ENCODE measurements around the gene PHOX2A.

Gene PHOX2A

DNA sequence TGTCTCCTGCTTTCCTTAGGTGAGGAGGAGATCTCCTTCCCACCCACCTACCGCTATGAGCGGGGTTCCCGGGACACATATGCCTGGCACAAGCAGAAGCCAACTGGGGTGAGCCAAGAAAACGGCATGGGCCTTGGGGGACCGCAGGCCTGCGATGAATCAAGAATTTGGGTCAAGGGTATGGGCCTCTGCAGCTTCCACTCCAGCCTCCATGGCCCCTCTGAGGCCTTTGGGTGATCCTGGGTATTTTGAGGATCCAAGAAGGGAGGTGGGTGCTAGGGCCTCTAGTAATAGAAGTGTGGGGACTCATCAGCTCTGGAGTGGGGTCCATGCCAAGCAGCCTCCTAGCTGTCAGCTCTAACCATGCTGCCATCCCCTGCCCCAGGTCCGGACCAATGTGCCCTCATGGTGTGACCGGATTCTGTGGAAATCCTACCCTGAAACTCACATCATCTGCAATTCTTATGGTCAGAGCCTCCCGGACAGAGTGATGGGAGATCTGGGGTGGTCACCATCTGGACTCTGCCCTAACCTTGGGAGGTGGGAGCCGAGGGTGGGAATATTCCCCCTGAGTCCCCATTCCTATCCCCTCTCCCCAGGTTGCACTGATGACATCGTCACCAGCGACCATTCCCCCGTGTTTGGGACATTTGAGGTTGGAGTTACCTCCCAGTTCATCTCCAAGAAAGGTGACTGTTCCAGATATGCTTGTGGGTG, 10.8 kb downstream of the PHOX2A start:
- DNase-seq = no peak

DNA sequence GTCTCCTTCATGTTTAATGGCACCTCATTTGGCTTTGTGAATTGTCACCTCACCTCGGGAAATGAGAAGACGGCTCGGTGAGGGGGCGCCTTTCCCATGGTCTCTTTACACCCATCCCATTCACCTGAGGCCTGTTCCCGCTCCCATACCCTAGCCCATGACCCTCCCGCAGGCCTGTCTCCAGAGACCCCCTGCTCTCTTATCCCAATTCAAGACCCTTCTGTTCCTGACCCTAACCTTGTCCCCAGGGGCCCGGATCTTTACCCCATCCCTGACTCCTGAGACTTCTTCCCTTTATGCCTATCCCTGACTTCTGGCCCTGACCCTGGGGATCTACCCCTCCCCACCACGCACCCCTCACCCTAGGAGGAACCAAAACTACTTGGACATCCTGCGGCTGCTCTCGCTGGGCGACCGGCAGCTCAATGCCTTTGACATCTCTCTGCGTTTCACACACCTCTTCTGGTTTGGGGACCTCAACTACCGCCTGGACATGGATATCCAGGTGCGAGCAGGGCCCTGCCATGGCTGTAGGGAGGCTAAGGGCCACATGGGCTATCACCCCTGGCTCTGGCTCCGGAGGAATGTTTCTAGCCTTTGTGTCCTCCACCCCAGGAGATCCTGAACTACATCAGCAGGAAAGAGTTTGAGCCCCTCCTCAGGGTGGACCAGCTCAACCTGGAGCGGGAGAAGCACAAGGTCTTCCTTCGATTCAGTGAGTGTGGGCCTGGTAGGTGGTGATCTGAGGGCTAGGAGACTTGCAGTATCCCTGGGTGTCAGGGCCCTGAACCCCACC, 11.5 kb downstream of the PHOX2A start:
- no peak for DNase-seq

DNA sequence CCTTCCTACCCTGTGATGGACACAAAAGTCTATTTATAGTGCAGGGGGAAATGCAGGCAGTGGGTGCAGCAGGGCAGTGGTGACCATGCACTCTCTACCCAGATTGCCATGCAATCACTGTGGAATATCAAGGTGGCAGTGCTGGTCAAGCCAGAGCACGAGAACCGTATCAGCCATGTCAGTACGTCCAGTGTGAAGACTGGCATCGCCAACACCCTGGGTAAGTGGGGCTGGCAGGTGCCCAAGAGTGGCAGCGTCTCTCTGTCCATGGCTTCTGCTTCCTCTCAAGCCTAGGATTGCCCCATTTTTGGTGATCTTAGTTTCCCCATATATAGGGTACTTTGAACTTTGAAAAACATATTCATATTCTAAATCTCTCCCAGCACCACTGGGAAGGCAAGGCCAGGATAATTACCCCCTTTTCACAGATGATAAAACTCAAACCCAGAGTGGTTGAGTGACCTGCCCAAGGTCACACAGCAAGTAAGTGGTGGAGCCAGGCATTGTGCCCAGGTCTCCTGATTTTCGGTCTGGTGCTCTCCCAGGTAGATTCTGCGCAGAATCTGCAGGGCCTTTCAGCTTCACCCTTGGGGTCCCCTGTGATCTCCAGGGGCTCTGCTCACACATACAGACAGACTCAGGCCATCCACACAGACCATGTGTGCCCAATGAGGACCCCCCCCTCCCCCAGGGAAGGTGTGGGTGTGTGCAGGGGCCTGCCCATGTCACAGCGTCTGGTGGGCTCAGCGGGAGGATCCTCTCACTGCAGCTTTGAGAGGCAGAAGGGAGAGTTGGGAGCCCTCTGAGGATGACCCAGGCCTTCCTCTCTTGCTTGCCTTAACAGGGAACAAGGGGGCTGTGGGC, 12.3 kb downstream of the PHOX2A start:
- no peak for DNase-seq

DNA sequence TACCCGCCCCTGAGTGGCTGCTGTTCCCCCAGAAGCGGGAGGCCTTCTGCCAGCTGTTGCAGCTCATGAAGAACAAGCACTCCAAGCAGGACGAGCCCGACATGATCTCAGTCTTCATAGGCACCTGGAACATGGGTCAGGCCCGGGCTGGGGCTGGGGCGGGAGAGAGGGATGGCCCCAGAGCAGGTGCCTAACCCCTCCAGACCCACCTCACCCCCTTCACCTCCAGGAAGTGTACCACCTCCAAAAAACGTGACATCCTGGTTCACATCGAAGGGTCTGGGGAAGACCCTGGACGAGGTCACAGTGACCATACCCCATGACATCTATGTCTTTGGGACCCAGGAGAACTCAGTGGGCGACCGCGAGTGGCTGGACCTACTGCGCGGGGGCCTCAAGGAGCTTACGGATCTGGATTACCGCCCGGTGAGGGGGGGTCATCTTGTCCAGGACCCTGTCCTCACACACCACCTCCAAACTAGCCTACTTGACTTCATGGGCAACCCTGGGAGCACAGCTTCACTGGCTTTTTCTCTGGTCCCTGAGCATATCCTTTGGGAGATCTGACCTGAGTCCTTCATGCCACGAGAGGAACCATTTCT, 13.1 kb downstream of the PHOX2A start:
- DNase-seq = no peak

DNA sequence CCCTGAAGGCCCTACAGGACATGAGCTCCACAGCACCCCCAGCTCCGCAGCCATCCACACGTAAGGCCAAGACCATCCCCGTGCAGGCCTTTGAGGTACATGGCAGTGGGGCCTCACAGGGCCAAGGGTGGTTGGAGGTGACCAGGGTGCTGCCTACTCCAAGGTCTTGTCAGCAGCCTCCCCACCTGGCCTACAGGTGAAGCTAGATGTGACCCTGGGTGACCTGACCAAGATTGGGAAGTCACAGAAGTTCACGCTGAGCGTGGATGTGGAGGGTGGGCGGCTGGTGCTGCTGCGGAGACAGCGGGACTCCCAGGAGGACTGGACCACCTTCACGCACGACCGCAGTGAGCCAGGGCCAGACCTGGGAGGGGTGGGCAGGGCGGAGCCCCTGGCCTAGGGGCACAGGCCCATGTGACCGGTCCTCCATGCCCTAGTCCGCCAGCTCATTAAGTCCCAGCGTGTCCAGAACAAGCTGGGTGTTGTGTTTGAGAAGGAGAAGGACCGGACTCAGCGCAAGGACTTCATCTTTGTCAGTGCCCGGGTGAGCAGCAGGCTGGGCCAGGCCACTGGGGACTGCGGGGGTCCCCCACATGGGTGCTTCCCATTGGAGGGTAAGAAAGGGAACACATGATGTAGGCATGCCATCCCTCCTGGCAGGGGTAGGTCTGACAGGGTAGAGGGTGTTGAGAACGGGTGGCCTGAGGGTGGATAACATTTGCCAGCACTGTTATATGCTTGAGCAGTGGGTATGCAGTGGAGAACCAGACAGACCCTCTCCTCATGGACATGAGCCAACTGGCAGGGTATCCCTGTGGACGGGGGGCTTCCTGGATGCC, 13.8 kb downstream of the PHOX2A start:
- DNase-seq = no peak

DNA sequence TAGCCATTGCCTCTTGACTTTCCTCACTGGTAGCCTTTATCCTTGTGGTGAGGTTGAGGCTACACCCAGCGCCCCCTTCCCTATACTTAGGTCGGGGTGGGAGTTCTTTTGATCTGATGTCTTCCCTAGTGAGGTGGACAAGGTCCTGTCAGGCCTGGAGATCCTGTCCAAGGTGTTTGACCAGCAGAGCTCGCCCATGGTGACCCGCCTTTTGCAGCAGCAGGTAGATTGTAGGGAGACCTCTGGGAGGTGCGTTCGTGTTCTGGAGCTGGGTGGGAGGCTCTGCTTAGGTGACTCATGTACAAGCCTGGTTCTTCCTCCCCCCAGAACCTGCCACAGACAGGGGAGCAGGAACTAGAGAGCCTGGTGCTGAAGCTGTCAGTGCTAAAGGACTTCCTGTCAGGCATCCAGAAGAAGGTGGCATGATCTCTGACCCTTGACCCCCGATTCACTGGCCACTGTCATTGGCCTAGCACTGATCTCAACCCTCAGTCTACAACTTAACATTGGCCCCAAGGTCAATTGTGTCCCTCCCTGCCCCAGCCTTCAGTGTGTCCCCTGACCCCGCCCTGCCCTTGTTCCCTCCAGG, 14.5 kb downstream of the PHOX2A start:
- no peak for DNase-seq

DNA sequence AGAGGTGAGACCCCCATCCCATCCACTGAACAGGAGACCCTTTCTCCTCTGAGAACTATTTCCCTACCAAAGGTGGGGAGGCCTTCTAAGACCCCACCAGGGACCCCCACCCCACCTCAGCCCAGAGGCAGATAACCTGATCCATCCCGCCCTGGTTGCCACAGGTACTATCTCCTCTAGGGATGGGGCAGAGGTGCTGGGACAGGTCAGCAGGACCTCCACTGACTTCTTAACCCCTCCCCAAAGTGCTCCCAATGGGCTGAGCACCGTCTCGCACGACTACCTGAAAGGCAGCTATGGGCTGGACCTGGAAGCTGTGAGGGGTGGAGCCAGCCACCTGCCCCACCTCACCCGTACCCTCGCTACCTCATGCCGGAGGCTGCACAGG, 15.1 kb downstream of the PHOX2A start:
- DNase-seq = no peak

DNA sequence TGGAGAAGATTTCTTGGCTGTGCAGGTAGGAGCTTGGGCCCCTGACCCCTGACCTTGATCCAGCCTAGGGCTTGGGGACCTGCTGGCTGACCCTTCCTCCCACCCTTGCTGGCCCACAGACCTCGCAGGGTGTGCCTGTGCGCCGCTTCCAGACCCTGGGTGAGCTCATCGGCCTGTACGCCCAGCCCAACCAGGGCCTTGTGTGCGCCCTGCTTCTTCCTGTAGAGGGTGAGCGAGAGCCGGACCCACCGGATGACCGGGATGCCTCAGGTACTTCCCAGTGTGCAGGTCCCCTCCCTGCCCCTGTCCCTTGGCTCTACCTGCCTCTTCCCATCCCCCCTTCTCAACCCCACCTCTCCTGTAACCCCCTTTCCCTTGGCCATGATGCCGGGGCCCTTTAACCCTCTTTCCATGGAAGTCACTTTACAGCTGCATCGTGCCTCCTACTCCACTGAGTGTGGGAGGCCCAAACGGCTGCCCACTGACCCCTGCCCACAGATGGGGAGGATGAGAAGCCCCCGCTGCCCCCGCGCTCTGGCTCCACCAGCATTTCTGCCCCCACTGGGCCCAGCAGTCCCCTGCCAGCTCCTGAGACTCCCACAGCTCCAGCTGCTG, 15.6 kb downstream of the PHOX2A start:
- no peak for DNase-seq

DNA sequence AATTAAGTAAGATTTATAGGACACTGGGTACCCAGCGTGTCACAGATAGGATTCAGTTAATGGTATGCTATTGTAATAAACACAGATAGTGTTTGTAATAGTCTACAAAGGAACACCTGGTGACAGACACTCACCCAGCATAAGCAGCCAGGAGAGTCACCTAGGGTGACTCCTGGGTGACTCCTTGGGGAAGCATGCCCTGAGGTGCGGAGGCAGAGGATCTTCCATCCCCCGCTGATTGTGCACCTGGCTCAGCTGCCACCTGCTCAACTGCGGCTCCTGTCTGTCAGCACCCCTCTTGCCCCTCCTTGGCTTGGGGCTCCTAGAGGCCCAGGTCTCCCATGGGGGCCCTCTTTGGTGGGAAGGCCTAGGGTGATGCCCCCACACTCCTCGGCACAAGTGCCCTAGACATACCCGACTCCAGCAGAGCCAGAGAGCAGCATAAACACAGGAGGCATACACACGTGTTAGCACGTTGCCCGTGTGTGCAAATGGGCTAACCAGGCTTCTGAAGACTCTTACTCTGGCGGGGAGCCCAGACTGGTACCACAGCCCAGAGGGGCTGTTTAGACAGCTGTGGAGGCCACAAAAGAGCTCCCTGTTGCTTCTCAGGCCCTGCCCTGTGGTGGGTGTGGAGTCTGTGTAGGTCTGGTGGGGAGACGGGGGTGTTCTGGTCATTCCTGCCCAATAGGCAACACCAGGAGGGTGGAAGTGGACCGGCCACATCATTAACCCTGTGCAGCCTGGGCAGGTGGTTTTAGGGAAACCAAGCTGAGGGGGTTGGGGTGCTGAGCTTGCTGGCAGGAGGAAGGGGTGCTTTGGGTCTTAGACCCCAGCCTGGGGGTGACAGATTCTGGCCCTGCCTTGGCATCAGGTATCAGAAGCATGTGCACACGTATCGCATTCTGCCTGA, 16.4 kb downstream of the PHOX2A start:
- no peak for DNase-seq

DNA sequence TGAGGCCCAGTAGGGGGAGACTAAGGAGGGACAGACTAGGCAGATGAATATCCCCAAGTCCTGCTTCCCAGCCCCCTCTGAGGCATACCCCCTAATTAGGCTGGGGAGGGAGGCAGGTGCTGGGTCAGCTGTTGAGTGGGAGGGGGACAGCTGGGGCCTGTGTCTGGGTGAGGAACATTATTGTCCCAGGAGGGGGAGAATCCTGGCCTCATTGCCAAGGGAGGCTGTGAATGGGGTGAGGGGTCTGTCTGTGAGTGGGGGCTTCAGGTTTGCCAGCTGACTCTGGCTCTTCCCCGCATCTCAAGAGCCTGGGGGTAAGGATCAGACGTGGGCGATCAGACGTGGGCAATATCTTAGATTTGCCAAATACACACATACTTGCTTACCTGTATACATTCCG, 17.3 kb downstream of the PHOX2A start:
- no peak for DNase-seq

DNA sequence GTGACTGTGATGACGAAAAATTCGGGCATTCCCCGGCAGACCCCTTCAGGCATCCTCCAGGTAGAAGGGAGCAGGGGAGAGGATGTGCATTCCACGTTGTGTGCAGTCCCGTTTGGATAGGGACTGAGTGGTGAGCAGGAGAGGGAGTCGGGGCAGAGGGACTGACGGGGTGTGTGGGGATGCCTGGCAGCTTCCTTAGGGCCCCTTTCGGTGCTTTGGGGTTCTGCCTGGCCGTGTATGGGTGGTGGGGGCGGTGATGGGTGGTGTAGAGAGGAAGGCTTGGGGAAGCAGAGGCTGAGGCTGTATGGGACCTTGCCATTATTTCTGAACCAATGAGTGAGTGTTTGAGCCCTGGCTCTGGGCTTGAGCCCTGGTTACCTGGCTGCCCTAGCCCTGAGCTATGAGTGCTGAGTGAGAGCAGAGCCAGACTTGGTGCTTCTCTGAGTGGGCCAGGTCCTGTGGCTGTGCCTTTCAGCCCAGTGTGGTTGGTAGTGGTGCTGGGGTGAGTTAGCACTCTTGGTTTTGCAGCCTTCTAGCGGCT, 18.5 kb downstream of the PHOX2A start:
- DNase-seq = no peak

DNA sequence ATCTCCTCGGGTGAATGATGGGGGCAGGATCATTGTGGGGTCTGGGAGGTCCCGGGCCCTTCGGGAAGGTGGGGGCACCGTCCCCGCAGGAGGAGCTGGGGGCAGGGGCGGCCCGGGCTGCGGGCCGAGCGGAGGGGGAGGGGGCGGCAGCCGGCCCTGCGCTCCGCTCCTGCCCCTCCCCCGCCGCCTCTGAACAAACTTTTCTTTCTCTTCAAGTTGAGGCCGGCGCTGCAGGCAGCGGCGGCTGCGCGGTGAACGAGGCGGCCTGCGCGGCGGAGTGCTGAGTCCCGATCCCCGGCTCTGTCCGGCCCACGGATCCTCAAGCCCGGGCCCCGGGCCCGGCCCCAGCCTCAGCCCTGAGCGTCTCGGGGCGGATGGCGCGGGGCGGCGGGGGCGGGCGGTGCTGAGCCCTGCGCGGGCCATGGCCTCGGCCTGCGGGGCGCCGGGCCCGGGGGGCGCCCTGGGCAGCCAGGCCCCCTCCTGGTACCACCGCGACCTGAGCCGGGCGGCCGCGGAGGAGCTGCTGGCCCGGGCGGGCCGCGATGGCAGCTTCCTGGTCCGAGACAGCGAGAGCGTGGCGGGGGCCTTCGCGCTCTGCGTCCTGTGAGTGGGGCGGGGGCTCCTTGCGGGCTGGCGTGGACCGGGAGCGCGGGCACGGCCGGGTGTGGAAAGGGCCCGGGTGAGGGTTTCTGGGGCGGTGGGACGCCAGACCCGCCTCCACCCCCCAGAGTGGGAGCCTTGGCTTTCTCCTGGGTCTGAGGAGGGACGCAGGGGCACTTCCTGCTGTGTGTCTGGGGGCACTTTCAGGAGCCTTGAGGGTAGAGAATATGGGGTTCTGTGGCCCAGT, 19.2 kb downstream of the PHOX2A start, which contains the start of gene INPPL1:
INPPL1 (plus strand) TSS at position 204 of the 847 bp plus-strand sequence; CDS start at position 422, 218 bp downstream.
- DNase-seq = no peak

DNA sequence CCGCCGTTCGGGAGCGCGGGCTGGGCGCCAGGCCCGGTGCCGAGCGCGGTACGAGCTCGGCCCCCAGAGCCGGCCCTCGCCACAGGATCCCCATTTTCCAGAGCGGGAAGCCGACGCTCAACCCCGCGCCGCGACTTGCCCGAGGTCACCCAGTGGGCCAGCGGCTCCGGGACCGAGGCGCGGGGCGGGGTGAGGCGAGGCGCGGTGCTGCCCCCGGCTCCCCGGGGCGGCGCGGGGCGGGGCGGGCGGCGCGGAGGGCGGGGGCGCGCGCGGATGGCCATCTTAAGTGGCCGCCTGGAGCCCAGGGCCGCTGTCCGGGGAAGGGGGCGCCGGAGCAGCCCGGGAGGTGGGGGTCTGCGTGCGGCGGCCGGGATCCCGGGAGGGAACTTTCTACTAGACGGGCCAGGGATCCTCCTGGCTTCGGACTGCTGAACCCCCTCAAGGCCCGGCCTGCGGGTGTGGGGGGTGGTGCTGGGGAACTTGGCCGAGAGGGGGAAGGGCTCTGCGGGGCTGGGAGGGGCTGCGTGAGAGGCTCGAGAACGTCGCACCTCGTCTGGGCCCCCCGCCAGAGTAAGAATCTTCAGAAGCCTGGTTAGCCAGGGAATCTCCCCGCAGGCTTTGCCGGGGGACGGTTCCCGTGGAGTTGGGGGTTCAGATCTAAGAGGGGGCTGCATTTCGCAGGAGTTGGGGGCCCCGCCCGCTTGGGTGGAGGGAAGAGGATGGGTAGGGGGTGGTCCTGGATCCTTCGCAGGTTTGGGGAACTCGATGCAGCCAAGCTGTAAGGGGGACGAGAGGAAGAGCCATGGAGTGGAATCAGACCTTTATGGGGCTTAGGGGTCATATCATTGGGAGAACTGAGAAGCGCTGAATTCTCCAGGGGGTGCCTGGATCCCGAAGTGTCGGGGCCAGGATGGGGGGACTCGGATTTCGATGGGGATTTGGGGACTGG, 20.1 kb downstream of the PHOX2A start:
- DNase-seq = no peak

DNA sequence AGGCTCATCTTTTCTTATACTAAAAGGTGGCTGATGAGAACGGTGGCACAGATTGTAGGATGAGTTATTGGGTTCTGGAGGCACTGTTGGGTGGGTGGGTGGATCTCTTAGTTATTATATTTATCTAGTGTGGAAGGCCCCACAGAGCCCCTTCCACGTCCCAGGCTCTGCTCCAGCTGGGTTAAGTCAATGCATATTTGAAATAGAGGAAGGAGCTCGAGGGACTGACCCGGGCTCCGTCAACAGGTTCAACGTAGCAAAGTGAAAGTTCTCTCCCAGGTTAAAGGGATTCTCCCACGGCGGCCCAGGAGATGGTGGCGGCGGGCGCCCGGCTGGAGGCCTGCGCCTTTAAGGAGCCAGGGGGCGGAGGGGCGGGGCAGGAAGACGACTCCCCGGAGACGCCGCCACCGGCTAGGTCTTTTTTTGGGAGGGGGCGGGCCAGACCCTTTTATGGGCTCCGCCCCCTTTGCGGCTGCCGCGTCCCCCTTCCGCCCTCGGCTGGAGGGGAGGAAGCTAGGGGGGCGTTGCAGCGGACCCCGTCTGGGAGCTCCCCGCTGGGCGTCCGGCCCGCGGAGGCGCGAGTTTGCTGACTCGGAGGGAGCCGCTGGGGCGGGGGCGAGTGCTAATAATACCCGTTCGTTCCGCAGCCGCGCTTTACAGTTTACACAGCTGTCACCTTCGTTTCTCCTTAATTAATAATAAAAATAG, 20.9 kb downstream of the PHOX2A start:
- DNase-seq = peak; percentile 86

DNA sequence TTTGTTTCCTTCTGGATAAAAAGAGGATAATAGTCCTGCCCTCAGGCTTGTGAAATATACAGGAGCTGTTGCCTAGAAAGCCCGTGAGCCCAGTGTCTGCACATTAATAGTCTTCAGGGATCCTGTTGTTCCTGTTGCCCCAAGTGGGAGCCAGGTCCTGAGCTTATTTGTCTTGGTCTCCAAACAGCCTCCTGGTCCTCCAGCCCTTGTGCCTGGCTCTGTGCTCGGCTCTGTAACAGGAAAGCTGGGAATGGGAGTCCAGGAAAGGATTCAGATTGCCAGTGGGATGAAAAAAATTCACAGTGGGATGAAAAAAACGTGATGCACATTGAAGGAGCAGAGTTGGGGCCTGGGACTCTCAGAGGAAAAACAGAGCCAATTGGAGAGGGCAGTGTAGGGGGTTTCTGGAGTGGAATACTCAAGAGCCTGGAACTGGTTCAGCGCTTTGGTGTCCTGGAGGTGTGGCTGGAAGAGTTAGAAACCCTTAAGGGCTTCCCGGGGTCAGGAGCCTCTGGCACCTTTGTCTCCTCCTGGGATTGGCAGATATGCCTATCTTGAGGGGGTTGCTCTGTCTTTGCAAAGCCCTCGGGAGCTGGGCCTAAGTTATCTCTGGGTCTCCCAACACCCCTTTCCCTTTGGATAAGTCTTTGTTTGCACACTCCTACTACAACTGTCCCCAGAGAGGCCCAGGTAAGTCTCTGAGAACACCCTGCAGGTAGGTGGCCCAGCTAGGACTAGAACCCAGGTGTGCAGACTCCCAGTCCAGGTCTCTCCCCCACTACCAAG, 21.7 kb downstream of the PHOX2A start:
- no peak for DNase-seq
